Measurements from ENCODE around the gene RNF126.
A peak's percentile ranks its signal among the peaks of the same experiment; 100 is the strongest.
"Not testable (repeated sequence)": the region's sequence is repeated elsewhere in the genome, so short reads cannot be mapped to it uniquely, and the experiment has no call there.

RNF126 gene

GRCh38 chr19:624433-625109 is 38.4 kb downstream of the RNF126 start:
- DNase-seq, result no peak

- DNase-seq, result no peak
Observed at GRCh38 chr19:623974-624373, 39.0 kb downstream of the RNF126 start.

GRCh38 chr19:623175-623916 is 39.7 kb downstream of the RNF126 start:
- DNase-seq, result no peak

GRCh38 chr19:622666-623065 is 40.3 kb downstream of the RNF126 start:
- DNase-seq, result no peak

GRCh38 chr19:621819-622218 is 41.2 kb downstream of the RNF126 start:
- DNase-seq, result no peak

GRCh38 chr19:621191-621590 is 41.8 kb downstream of the RNF126 start:
- DNase-seq, result not testable (repeated sequence)

- no peak for DNase-seq
Observed at GRCh38 chr19:620166-620862, 42.7 kb downstream of the RNF126 start.

GRCh38 chr19:619286-620002 is 43.6 kb downstream of the RNF126 start:
- no peak for DNase-seq

- no peak for DNase-seq
Observed at GRCh38 chr19:618674-619285, 44.2 kb downstream of the RNF126 start.

GRCh38 chr19:618247-618619 is 44.8 kb downstream of the RNF126 start:
- DNase-seq, result no peak

GRCh38 chr19:617551-618246 is 45.3 kb downstream of the RNF126 start:
- no peak for DNase-seq

GRCh38 chr19:616747-617526 is 46.1 kb downstream of the RNF126 start:
- DNase-seq, result no peak

- DNase-seq, result no peak
Observed at GRCh38 chr19:616062-616700, 46.8 kb downstream of the RNF126 start.

- no peak for DNase-seq
Observed at GRCh38 chr19:615619-616018, 47.4 kb downstream of the RNF126 start.

GRCh38 chr19:613732-614567 is 49.1 kb downstream of the RNF126 start:
- no peak for DNase-seq

- DNase-seq, result no peak
Observed at GRCh38 chr19:612941-613340, 50.1 kb downstream of the RNF126 start.

- DNase-seq, result peak; percentile 64
Observed at GRCh38 chr19:611481-611868, 51.5 kb downstream of the RNF126 start.

GRCh38 chr19:610801-611480 is 52.1 kb downstream of the RNF126 start:
- DNase-seq, result peak; percentile 54

GRCh38 chr19:610071-610800 is 52.8 kb downstream of the RNF126 start:
- DNase-seq, result peak; percentile 26
